Measurements from ENCODE around the gene ORMDL1. TPM values are rescaled to one million over a fixed set of nuclear protein-coding genes. Genes with fewer than 3 reads are reported as not detected.

Gene ORMDL1
- total and polyA plus RNA-seq, 7 experiments from 2014 or later: 70.5 to 208 (median 112) TPM

GRCh38 chr2:189782221-189782671, 1.9 kb downstream of the ORMDL1 start:
- Histone ChIP-seq H3K4me1 (ENCODE audit: control insufficient read depth in 2 of 2, insufficient read depth in 2 of 2, low read length in 2 of 2) (peaks cover 21 to 24% of the 10 kb centered on the region in 2 donors), H3K4me3 (ENCODE audit: low read length) (no peak overlapping the region), H3K27me3 (ENCODE audit: control insufficient read depth in 2 of 2, insufficient read depth in 2 of 2, low read length in 2 of 2) (no peaks in the 10 kb centered on the region), H3K27ac (ENCODE audit: low read depth, low read length) (peak overlapping the region; percentile 92), H3K9me3 (ENCODE audit: control insufficient read depth in 2 of 3, low read length in 3 of 3) (no peaks in the 10 kb centered on the region), H3K36me3 (ENCODE audit: control insufficient read depth in 2 of 3, insufficient read depth in 3 of 3, low read length in 3 of 3) (peaks cover 0 to 29% (median 5%) of the 10 kb centered on the region in 3 experiments)
- Mint-ChIP-seq H3K4me1 (peaks cover 34 to 77% (median 73%) of the 10 kb centered on the region in 7 donors), H3K27ac (peak overlapping the region in 8 of 9 donors; percentile 32 to 94 (median 43)), H3K9me3 (no peaks in the 10 kb centered on the region), H3K36me3 (peaks cover 0 to 30% (median 24%) of the 10 kb centered on the region in 5 donors), H3K27me3 (no peaks in the 10 kb centered on the region), H3K4me3 (peak overlapping the region; percentile 38 to 97 (median 81))
- ChIA-PET CTCF (no interaction called here), POLR2A (interaction anchor here (3.8 to 4.2 kb wide), 2 partner anchors 19 to 20 kb away, joined by 25 to 67 read pairs; partner anchors contain the start of gene OSGEPL1)
- DNase-seq (no peak), ATAC-seq (no peak)
- intact Hi-C loops (cut with micrococcal nuclease): loop anchor here (5.0 to 10.0 kb wide), 5 partner anchors 480 to 1373 kb away; partner anchors contain the start of genes GLS (in 2 of the 2) and STAT4 (in 1 of the 2)

- H3K27me3 ChIP-seq (ENCODE audit: control insufficient read depth in 2 of 2, insufficient read depth in 2 of 2, low read length in 2 of 2): no peaks in the 10 kb centered on the region
- CTCF ChIA-PET: interaction anchor here (0.6 to 1.7 kb wide), 3 partner anchors 9 to 87 kb away, joined by 3 to 11 read pairs (median 7); partner anchors contain the start of gene OSGEPL1
- Mint-ChIP-seq H3K4me3 (no peak overlapping the region), H3K27me3 (no peaks in the 10 kb centered on the region), H3K36me3 (peaks cover 0 to 28% (median 15%) of the 10 kb centered on the region in 5 donors), H3K27ac (peak overlapping the region in 4 of 9 donors; percentile 18 to 68 (median 30)), H3K9me3 (peaks cover 0 to 2% (median 0%) of the 10 kb centered on the region in 11 donors), H3K4me1 (peaks cover 0 to 22% (median 5%) of the 10 kb centered on the region in 7 donors)
- no peaks in the 10 kb centered on the region for H3K9me3 ChIP-seq (ENCODE audit: control insufficient read depth in 2 of 3, low read length in 3 of 3)
- peaks cover 0 to 6% of the 10 kb centered on the region in 2 donors for H3K4me1 ChIP-seq (ENCODE audit: control insufficient read depth in 2 of 2, insufficient read depth in 2 of 2, low read length in 2 of 2)
- ATAC-seq: no peak
- H3K27ac ChIP-seq (ENCODE audit: low read depth, low read length): no peak overlapping the region
- no peak for DNase-seq
- no peak overlapping the region for H3K4me3 ChIP-seq (ENCODE audit: low read length)
- H3K36me3 ChIP-seq (ENCODE audit: control insufficient read depth in 2 of 3, insufficient read depth in 3 of 3, low read length in 3 of 3): peaks cover 18 to 54% (median 49%) of the 10 kb centered on the region in 3 experiments
- intact Hi-C loops (cut with micrococcal nuclease): loop anchor here (1.0 to 5.0 kb wide), 2 partner anchors 11 to 310 kb away; no protein-coding TSS in a partner anchor
- POLR2A ChIA-PET: interaction anchor here (1.1 to 2.1 kb wide), 3 partner anchors 10 to 111 kb away, joined by 3 to 14 read pairs (median 7); partner anchors contain the start of genes ASNSD1, ORMDL1 and OSGEPL1
Measured at GRCh38 chr2:189772212-189772611, 11.9 kb downstream of the ORMDL1 start.

- no peaks in the 10 kb centered on the region for H3K9me3 ChIP-seq (ENCODE audit: control insufficient read depth in 2 of 3, low read length in 3 of 3)
- ATAC-seq (no peak), DNase-seq (no peak)
- Mint-ChIP-seq H3K27me3 (no peaks in the 10 kb centered on the region), H3K4me3 (no peak overlapping the region), H3K27ac (no peak overlapping the region), H3K4me1 (peaks cover 0 to 15% (median 0%) of the 10 kb centered on the region in 7 donors), H3K36me3 (peaks cover 0 to 29% (median 15%) of the 10 kb centered on the region in 5 donors), H3K9me3 (no peaks in the 10 kb centered on the region)
- H3K27ac ChIP-seq (ENCODE audit: low read depth, low read length): no peak overlapping the region
- H3K36me3 ChIP-seq (ENCODE audit: control insufficient read depth in 2 of 3, insufficient read depth in 3 of 3, low read length in 3 of 3): peaks cover 18 to 43% (median 43%) of the 10 kb centered on the region in 3 experiments
- ChIA-PET POLR2A (interaction anchor here (0.8 to 2.1 kb wide), 4 partner anchors 9 to 109 kb away, joined by 3 to 14 read pairs (median 6); partner anchors contain the start of genes ASNSD1, ORMDL1, OSGEPL1 and PMS1), CTCF (interaction anchor here (1.7 kb wide), 1 partner anchor 8 kb away, joined by 11 read pairs; the partner anchor contains the start of gene OSGEPL1)
- H3K27me3 ChIP-seq (ENCODE audit: control insufficient read depth in 2 of 2, insufficient read depth in 2 of 2, low read length in 2 of 2): no peaks in the 10 kb centered on the region
- H3K4me1 ChIP-seq (ENCODE audit: control insufficient read depth in 2 of 2, insufficient read depth in 2 of 2, low read length in 2 of 2): no peaks in the 10 kb centered on the region
- H3K4me3 ChIP-seq (ENCODE audit: low read length): no peak overlapping the region
- intact Hi-C loops (cut with micrococcal nuclease): loop anchor here in 1 of 2 donors (5.0 kb wide), 1 partner anchor 308 kb away; no protein-coding TSS in a partner anchor
Measured at GRCh38 chr2:189770590-189771322, 13.4 kb downstream of the ORMDL1 start.

GRCh38 chr2:189763908-189764661, 20.1 kb downstream of the ORMDL1 start:
- Histone ChIP-seq H3K36me3 (ENCODE audit: control insufficient read depth in 2 of 3, insufficient read depth in 3 of 3, low read length in 3 of 3) (no peaks in the 10 kb centered on the region), H3K4me3 (ENCODE audit: low read length) (peak overlapping the region; percentile 88), H3K27me3 (ENCODE audit: control insufficient read depth in 2 of 2, insufficient read depth in 2 of 2, low read length in 2 of 2) (no peaks in the 10 kb centered on the region), H3K9me3 (ENCODE audit: control insufficient read depth in 2 of 3, low read length in 3 of 3) (no peaks in the 10 kb centered on the region), H3K27ac (ENCODE audit: low read depth, low read length) (no peak overlapping the region), H3K4me1 (ENCODE audit: control insufficient read depth in 2 of 2, insufficient read depth in 2 of 2, low read length in 2 of 2) (peaks cover 6 to 10% of the 10 kb centered on the region in 2 donors)
- Mint-ChIP-seq H3K4me1 (peaks cover 4 to 18% (median 9%) of the 10 kb centered on the region in 7 donors), H3K9me3 (no peaks in the 10 kb centered on the region), H3K4me3 (peak overlapping the region in 8 of 10 donors; percentile 5 to 97 (median 34)), H3K27ac (peak overlapping the region in 6 of 9 donors; percentile 38 to 98 (median 96)), H3K36me3 (peaks cover 0 to 8% (median 6%) of the 10 kb centered on the region in 5 donors), H3K27me3 (no peaks in the 10 kb centered on the region)
- intact Hi-C loops (cut with micrococcal nuclease): loop anchor here (1.0 to 5.0 kb wide), 12 partner anchors 13 to 1913 kb away; partner anchors contain the start of genes HIBCH (in 2 of the 2), GLS (in 1 of the 2), MFSD6 (in 1 of the 2) and NAB1 (in 1 of the 2)
- DNase-seq (no peak), ATAC-seq (no peak)
- ChIA-PET POLR2A (interaction anchor here (0.6 to 4.9 kb wide), 8 partner anchors 12 to 102 kb away, joined by 3 to 67 read pairs (median 5); partner anchors contain the start of genes ANKAR, ASNSD1, ORMDL1 and PMS1), CTCF (interaction anchor here (0.6 to 4.0 kb wide), 6 partner anchors 13 to 995 kb away, joined by 3 to 19 read pairs (median 6); partner anchors contain the start of genes ANKAR, ORMDL1 and PMS1)

GRCh38 chr2:189762551-189763298, 21.4 kb downstream of the ORMDL1 start, which contains the start of gene OSGEPL1:
Gene OSGEPL1 (minus strand): TSS chr2:189762792. CDS start chr2:189761640, 1,152 bp downstream.
- peaks cover 0 to 17% (median 13%) of the 10 kb centered on the region in 5 donors for H3K36me3 Mint-ChIP-seq

More at GRCh38 chr2:189762551-189763298, 21.4 kb downstream of the ORMDL1 start, which contains the start of gene OSGEPL1:
- Mint-ChIP-seq H3K4me3 (peak within 1 kb of the TSS; percentile 88 to 98 (median 94)), H3K27me3 (no peaks in the 10 kb centered on the region), H3K4me1 (peaks cover 4 to 18% (median 9%) of the 10 kb centered on the region in 7 donors), H3K9me3 (no peaks in the 10 kb centered on the region), H3K27ac (peak within 1 kb of the TSS; percentile 94 to 98 (median 96))
- Histone ChIP-seq H3K4me3 (ENCODE audit: low read length) (peak within 1 kb of the TSS; percentile 88), H3K36me3 (ENCODE audit: control insufficient read depth in 2 of 3, insufficient read depth in 3 of 3, low read length in 3 of 3) (peaks cover 0 to 4% (median 0%) of the 10 kb centered on the region in 3 experiments), H3K27ac (ENCODE audit: low read depth, low read length) (peak within 1 kb of the TSS; percentile 89), H3K4me1 (ENCODE audit: control insufficient read depth in 2 of 2, insufficient read depth in 2 of 2, low read length in 2 of 2) (peaks cover 6 to 10% of the 10 kb centered on the region in 2 donors), H3K27me3 (ENCODE audit: control insufficient read depth in 2 of 2, insufficient read depth in 2 of 2, low read length in 2 of 2) (no peaks in the 10 kb centered on the region), H3K9me3 (ENCODE audit: control insufficient read depth in 2 of 3, low read length in 3 of 3) (no peaks in the 10 kb centered on the region)
- ChIA-PET POLR2A (interaction anchor here (0.6 to 4.9 kb wide), 19 partner anchors 9 to 1260 kb away, joined by 3 to 67 read pairs (median 8); partner anchors contain the start of genes ANKAR, ASNSD1, ORMDL1 and PMS1), CTCF (interaction anchor here (0.6 to 4.0 kb wide), 17 partner anchors 9 to 1122 kb away, joined by 3 to 19 read pairs (median 4); partner anchors contain the start of genes ANKAR, ASNSD1, ORMDL1 and PMS1)
- DNase-seq (peak; percentile 72 to 95 (median 88)), ATAC-seq (peak; percentile 95)
- intact Hi-C loops (cut with micrococcal nuclease): loop anchor here (1.0 to 5.0 kb wide), 19 partner anchors 11 to 1915 kb away; partner anchors contain the start of genes ANKAR (in 2 of the 2), ASNSD1 (in 2 of the 2), HIBCH (in 2 of the 2) and ORMDL1 (in 2 of the 2)

All from naive thymus-derived CD4-positive, alpha-beta T cell (primary cell).